GM20000 (cell line): ENCODE results near the gene KRT80.
"Not testable (repeated sequence)": the region's sequence is repeated elsewhere in the genome, so short reads cannot be mapped to it uniquely, and the experiment has no call there.

Source experiments
- DNase-seq: peaks from one replicate; pipeline ENCODE4 v3.0.0; 2012; ENCODE audit warnings: low spot score
- TF ChIP-seq, protein P1 (sequence below): IDR thresholded peaks from 2 replicates; pipeline ENCODE4 v1.5.1; 2012; ENCODE audit warnings: mild to moderate bottlenecking, control low read depth; ENCODE audit errors: extremely low read depth, missing control alignments

Gene KRT80

DNA sequence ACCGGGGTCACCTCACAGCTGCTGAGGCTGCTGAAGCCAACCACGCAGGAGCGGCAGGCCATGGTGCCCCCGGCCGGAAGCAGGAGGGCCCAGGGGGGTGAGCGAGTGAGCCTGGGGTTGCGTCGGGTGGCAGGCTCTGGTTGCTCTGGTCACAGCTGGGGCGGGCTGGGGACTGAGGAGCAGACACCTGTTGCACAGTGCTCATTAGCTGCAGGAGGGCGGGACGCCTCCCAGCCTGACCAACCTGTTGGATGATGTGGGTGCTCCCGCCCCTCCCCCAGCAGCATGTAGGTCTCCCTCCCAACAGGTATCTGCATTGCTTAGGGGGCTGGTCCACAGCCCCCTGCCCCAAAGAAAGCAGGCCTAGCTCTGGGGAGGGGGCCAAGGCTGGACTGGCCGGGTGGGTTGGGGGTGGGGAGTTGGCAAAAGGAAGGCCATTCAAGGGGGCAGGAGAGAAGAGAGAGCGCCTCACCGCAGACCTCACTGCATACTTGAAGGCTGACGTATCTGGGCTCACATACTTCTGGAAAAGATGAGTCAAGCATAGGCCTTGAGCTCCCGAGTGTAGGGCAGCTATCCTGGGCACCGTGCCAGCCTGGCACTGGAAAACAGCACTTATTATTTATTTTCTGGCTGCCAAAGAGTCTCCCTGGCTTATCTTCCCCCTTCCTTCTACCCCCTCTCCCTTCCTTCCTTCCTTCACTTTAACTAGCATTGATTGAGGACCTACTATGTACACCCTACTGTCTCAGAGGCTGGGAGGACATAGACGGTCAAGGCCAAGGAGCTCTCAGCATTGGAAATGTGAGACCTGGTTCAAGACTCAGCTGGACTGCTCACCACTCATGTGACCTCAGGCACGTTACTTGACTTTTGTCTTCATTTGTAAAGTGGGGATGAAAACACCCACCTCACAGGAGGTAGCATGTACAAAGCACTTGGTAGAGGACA, at the start of gene KRT80:
TSS of gene KRT80 (minus strand) at position 174 of the 951 bp plus-strand sequence. CDS start at position 62, 112 bp downstream.
- no peak for DNase-seq
- TF ChIP-seq, protein P1, sequence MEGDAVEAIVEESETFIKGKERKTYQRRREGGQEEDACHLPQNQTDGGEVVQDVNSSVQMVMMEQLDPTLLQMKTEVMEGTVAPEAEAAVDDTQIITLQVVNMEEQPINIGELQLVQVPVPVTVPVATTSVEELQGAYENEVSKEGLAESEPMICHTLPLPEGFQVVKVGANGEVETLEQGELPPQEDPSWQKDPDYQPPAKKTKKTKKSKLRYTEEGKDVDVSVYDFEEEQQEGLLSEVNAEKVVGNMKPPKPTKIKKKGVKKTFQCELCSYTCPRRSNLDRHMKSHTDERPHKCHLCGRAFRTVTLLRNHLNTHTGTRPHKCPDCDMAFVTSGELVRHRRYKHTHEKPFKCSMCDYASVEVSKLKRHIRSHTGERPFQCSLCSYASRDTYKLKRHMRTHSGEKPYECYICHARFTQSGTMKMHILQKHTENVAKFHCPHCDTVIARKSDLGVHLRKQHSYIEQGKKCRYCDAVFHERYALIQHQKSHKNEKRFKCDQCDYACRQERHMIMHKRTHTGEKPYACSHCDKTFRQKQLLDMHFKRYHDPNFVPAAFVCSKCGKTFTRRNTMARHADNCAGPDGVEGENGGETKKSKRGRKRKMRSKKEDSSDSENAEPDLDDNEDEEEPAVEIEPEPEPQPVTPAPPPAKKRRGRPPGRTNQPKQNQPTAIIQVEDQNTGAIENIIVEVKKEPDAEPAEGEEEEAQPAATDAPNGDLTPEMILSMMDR: no peak

DNA sequence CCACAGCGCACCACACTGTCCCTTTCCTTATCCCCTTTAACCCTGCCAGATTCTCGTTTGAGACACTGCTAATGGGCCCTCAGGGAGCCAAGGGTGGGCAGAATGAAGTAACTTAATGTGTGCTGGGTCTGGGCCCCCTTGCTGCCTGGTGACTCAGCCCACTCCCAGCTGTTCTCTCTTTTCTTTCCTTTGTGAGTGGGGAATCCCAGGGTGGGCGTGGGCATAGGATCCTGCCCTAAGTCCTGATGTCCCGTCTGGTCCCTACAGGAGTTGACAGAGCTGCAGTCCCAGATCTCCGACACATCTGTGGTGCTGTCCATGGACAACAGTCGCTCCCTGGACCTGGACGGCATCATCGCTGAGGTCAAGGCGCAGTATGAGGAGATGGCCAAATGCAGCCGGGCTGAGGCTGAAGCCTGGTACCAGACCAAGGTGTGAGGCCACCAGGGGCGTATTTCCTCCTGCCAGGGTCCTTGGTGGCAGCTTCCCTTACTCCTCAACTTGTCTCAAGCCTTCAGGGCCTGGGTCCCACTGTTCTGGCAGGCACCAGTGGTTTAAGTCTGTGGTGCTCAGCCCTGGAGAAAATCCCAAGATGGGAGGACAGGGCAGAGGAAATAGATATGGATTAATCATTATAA, 49.5 kb upstream of the KRT80 start:
- TF ChIP-seq, protein P1: no peak
- no peak for DNase-seq

DNA sequence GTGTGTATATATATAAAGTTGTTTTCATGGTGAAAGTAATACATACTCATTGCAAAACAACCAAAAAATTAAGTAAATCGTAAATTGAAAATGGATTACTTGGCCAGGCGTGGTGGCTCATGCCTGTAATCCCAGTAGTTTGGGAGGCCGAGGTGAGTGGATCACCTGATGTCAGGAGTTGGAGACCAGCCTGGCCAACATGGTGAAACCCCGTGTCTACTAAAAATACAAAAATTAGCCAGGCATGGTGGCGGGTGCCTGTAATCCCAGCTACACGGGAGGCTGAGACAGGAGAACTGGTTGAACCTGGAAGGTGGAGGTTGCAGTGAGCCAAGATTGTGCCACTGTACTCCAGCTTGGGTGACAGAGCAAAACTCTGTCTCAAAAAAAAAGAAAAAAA, 48.4 kb upstream of the KRT80 start:
- not testable (repeated sequence) for DNase-seq

DNA sequence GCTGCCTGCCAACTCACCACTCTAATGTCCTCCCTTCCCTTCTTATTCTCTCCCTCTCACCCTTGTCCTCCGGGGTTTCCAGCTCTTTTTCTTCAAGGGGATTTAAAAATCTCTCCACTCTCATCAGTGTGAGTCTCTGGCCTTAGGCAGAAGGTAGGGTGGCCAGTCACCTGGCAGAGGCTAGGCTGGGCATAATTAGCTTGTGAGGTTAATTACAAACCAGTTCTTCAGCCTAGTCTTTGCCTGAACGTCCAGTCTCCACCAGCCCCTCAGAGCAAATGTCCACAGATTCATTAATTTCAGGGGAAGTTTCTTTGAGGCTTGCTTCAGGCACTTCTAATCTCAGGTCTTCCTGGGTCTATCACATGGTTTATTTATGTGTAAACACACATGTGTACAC, 48.0 kb upstream of the KRT80 start:
- TF ChIP-seq, protein P1: no peak
- no peak for DNase-seq

DNA sequence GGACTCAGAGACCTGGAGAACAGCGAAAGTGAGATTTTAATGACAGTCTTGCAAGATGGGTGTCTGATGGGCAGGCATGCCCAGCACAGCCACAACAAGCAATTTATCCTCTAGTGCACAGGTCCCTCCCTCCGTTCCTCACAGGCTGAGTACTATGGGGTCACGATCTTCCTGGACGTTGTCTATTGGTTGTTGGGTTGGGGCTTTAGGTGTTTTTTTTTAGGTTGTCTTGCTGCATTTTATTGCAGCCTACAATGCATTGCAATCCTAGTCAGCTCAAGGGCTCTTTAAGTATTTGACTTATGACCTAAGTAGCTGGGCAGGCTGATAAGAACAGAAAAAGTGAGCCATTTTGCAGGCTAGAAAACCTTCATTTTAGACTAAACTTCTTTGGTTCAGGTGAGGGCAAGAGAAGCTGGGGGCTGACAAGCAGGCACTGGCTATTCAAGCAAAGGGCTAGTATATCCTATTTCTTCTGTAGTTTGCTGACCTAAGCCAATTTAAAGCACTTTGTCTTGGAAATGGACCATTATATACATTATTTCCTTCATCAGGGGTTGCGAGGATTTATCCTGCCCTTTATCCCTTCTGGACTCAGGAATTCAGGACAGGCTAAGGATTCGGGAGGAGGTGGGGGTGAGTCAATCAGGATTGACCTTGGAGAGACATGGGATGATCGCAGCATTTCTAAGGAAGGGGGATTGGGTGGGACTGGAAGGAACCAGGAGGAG, 47.3 kb upstream of the KRT80 start:
- TF ChIP-seq, protein P1: no peak
- no peak for DNase-seq

DNA sequence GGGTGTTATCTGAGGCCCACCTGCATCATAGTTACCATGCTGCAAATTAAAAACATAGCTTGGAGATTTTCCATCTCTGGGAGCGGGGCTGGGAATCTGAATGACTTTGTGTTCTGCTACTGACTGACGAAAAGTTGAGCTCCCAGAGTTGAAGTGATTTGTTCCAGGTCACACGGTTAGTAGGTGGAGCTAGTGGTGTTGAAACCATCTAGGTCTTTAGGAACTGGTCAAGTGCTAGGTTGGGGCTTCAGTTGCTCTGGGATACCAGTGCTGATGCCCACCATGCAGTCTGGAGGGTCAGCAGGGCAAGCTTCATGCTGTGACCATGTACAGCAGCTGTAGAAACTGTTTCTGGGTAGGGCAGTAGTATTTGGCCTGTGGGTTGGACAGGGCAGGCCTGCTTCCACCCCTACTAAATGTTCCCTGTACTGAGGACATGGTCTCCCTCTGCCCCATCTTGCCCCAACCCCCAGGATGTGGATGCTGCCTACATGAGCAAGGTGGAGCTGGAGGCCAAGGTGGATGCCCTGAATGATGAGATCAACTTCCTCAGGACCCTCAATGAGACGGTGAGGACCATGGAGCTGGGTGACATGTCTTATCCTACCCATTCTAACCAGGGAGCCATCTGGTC, 46.5 kb upstream of the KRT80 start:
- TF ChIP-seq, protein P1: no peak
- DNase-seq: no peak

DNA sequence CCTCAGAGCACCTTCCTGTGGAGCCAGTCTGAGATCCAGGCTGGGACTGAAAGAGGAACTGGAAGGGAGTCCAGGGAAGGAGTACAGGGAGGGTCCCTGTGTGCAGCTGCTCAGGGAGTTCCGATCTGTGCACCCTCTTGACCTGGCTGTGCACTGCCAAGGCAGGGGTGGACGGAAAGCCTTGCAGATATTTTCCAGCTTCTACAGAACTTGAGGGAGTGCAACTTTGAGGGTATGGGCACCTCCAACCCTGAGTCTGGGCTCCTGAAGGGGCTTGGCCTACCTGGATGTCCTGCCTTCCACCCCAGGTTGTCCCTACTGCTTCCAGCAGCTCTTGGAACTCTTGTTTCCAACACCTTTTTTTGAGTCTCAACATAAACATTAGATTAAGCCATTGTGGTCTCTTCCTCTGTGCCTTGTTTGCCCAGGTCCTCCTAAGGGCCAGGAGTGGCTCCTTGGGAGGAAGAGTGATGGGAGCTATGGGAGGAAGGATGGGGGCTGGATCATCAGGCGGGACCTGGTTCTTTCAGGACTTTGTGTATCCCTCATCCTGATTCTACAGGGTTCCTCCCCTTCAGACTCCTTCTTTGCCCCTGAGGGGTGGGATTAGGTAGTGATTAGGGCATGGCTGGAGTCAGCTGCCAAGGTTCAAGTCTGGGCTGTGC, 44.7 kb upstream of the KRT80 start:
- DNase-seq: no peak
- TF ChIP-seq, protein P1: no peak
